DOHH2 (cell line): ENCODE data around the gene CCDC6.

Experiments used
- H3F3A ChIP-seq: fragments of 200-600 bp; sonication (generic), shearing (Covaris generic); 2 replicates; pipeline ENCODE4 v1.6.0; 2016; ENCODE audit warnings: antibody characterized with exemption, mild to moderate bottlenecking; ENCODE audit not compliant: control insufficient read depth, insufficient read depth
- H3K27ac ChIP-seq: fragments of 200-600 bp; sonication (generic); 2 replicates; pipeline ENCODE4 v1.5.1; 2014; ENCODE audit warnings: low read depth, mild to moderate bottlenecking, low read length, moderate library complexity
- H3K27me3 ChIP-seq: fragments of 200-600 bp; sonication (generic); 2 replicates; pipeline ENCODE4 v1.6.1; 2014; ENCODE audit warnings: mild to moderate bottlenecking, low read length, mixed read lengths; ENCODE audit not compliant: control insufficient read depth
- H3K36me3 ChIP-seq: fragments of 200-600 bp; sonication (generic); 2 replicates; pipeline ENCODE4 v1.6.1; 2014; ENCODE audit warnings: mild to moderate bottlenecking, low read length, moderate library complexity, mixed read lengths; ENCODE audit not compliant: control insufficient read depth
- H3K4me1 ChIP-seq: fragments of 200-600 bp; sonication (generic); 2 replicates; pipeline ENCODE4 v1.6.1; 2014; ENCODE audit warnings: mild to moderate bottlenecking, low read length, mixed read lengths; ENCODE audit not compliant: control insufficient read depth
- H3K4me2 ChIP-seq: fragments of 200-600 bp; sonication (generic); 2 replicates; pipeline ENCODE4 v1.6.0; 2014; ENCODE audit warnings: mild to moderate bottlenecking, low read length, moderate library complexity
- H3K4me3 ChIP-seq: fragments of 200-600 bp; sonication (generic); 2 replicates; pipeline ENCODE4 v1.5.1; 2014; ENCODE audit warnings: mild to moderate bottlenecking, low read length, mixed read lengths
- H3K79me2 ChIP-seq: fragments of 200-600 bp; sonication (generic); 2 replicates; pipeline ENCODE4 v1.6.1; 2014; ENCODE audit warnings: mild to moderate bottlenecking, low read length, mixed read lengths; ENCODE audit not compliant: control insufficient read depth
- H3K9me2 ChIP-seq: fragments of 200-600 bp; sonication (generic); replicated peaks from 2 replicates; pipeline ENCODE4 v1.6.1; 2014; ENCODE audit warnings: mild to moderate bottlenecking, low read length, mixed read lengths; ENCODE audit not compliant: control insufficient read depth
- H3K9me3 ChIP-seq: fragments of 200-600 bp; sonication (generic); 2 replicates; pipeline ENCODE4 v1.6.1; 2014; ENCODE audit warnings: antibody characterized with exemption, low read length, mixed read lengths; ENCODE audit not compliant: control insufficient read depth, insufficient read depth
- H4K20me1 ChIP-seq: fragments of 200-600 bp; sonication (generic); 2 replicates; pipeline ENCODE4 v1.6.0; 2014; ENCODE audit warnings: low read depth, mild to moderate bottlenecking, antibody characterized with exemption, low read length, moderate library complexity; ENCODE audit not compliant: control insufficient read depth, insufficient read depth
- EZH2phosphoT487 ChIP-seq: fragments of 200-600 bp; sonication (generic); IDR thresholded peaks from 2 replicates; pipeline ENCODE4 v1.6.1; 2017; ENCODE audit warnings: borderline replicate concordance, mild to moderate bottlenecking, antibody characterized with exemption, low read length, moderate library complexity, mixed read lengths
- TF ChIP-seq, protein P1 (sequence below): fragments of 200-600 bp; sonication (generic); IDR thresholded peaks from one replicate; pipeline ENCODE4 v1.5.1; 2014; ENCODE audit warnings: antibody characterized with exemption, mild to moderate bottlenecking, low read depth, low read length; ENCODE audit not compliant: poor library complexity, severe bottlenecking

CCDC6 gene

DNA sequence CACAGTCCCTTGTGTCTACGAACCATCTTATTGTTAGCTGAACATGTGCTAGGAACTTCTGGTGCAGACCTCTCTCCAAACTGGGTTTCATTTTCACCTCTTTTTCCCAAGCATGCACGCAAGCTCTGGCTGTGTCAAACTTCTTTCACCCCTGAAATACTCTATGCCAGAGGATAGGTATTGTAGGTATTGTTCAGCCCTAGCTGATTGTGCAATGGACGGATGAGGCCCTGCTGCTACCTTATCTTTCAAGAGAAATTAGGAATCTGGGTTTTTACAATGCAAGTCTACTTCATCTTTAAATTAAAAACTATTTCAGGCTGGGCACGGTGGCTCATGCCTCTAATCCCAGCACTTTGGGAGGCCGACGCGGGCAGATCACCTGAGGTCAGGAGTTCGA is 124.8 kb downstream of the CCDC6 start:
- no peaks in the 10 kb centered on the region for H3K4me1 ChIP-seq
- H3K27me3 ChIP-seq = no peaks in the 10 kb centered on the region
- no peaks in the 10 kb centered on the region for H4K20me1 ChIP-seq
- no peaks in the 10 kb centered on the region for H3F3A ChIP-seq
- H3K79me2 ChIP-seq = no peaks in the 10 kb centered on the region
- no peak overlapping the region for H3K4me3 ChIP-seq
- TF ChIP-seq, protein P1, sequence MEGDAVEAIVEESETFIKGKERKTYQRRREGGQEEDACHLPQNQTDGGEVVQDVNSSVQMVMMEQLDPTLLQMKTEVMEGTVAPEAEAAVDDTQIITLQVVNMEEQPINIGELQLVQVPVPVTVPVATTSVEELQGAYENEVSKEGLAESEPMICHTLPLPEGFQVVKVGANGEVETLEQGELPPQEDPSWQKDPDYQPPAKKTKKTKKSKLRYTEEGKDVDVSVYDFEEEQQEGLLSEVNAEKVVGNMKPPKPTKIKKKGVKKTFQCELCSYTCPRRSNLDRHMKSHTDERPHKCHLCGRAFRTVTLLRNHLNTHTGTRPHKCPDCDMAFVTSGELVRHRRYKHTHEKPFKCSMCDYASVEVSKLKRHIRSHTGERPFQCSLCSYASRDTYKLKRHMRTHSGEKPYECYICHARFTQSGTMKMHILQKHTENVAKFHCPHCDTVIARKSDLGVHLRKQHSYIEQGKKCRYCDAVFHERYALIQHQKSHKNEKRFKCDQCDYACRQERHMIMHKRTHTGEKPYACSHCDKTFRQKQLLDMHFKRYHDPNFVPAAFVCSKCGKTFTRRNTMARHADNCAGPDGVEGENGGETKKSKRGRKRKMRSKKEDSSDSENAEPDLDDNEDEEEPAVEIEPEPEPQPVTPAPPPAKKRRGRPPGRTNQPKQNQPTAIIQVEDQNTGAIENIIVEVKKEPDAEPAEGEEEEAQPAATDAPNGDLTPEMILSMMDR = no peak
- no peak for TF ChIP-seq EZH2phosphoT487
- H3K27ac ChIP-seq = no peak overlapping the region
- H3K36me3 ChIP-seq = no peaks in the 10 kb centered on the region
- no peak overlapping the region for H3K4me2 ChIP-seq
- H3K9me3 ChIP-seq = no peaks in the 10 kb centered on the region
- H3K9me2 ChIP-seq = no peaks in the 10 kb centered on the region

GRCh38 chr10:59779756-59780533 is 126.4 kb downstream of the CCDC6 start:
- Histone ChIP-seq H3K79me2 (no peaks in the 10 kb centered on the region), H3K4me2 (no peak overlapping the region), H3K27me3 (no peaks in the 10 kb centered on the region)

DNA sequence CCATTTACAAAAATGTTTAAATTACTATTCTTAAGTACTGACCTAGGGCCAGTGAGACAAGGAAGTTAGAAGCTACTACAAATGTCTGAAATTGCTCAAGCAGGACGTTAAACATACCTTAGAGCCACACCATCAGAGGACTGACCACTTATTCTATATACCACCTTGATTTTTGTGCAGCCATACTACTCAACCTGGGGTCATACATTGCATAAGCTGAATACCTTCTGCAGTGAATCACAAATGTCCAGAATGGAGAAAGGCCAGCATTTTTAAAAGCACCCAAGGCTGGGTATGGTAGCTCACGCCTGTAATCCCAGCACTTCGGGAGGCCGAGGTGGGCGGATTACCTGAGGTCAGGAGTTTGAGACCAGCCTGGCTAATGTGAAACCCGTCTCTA is 131.9 kb downstream of the CCDC6 start:
- Histone ChIP-seq H3K79me2 (no peaks in the 10 kb centered on the region), H3K27me3 (no peaks in the 10 kb centered on the region), H3K9me2 (no peaks in the 10 kb centered on the region), H3K36me3 (no peaks in the 10 kb centered on the region), H4K20me1 (no peaks in the 10 kb centered on the region), H3K4me2 (no peak overlapping the region), H3K4me3 (no peak overlapping the region), H3F3A (no peaks in the 10 kb centered on the region), H3K27ac (no peak overlapping the region), H3K9me3 (no peaks in the 10 kb centered on the region), H3K4me1 (no peaks in the 10 kb centered on the region)
- TF ChIP-seq EZH2phosphoT487 = no peak
- TF ChIP-seq, protein P1 = no peak

More at GRCh38 chr10:59779756-59780533, 126.4 kb downstream of the CCDC6 start:
- Histone ChIP-seq H3K36me3 (no peaks in the 10 kb centered on the region), H3K4me1 (no peaks in the 10 kb centered on the region), H4K20me1 (no peaks in the 10 kb centered on the region), H3K27ac (no peak overlapping the region), H3K9me2 (no peaks in the 10 kb centered on the region), H3K4me3 (no peak overlapping the region), H3F3A (no peaks in the 10 kb centered on the region), H3K9me3 (no peaks in the 10 kb centered on the region)
- TF ChIP-seq, protein P1 = no peak
- no peak for TF ChIP-seq EZH2phosphoT487
